GM21390 (cell line): ENCODE results near the gene ELAVL3.
A peak's percentile ranks its signal among the peaks of the same experiment; 100 is the strongest.
"Not testable (repeated sequence)": the region's sequence is repeated elsewhere in the genome, so short reads cannot be mapped to it uniquely, and the experiment has no call there.

ENCODE experiments used
- ATAC-seq: cut with Tn5 transposase; IDR thresholded peaks from one replicate; pipeline ENCODE4 v1.9.1; 2021; ENCODE audit not compliant: unreplicated experiment

Gene ELAVL3

GRCh38 chr19:11486661-11487503 is 6.0 kb upstream of the ELAVL3 start:
- no peak for ATAC-seq

- ATAC-seq: no peak
Measured at GRCh38 chr19:11485245-11485837, 4.5 kb upstream of the ELAVL3 start.

- no peak for ATAC-seq
Measured at GRCh38 chr19:11483366-11484111, 2.7 kb upstream of the ELAVL3 start.

GRCh38 chr19:11482384-11483050 is 1.7 kb upstream of the ELAVL3 start:
- peak; percentile 52 for ATAC-seq

- ATAC-seq: peak; percentile 63
Measured at GRCh38 chr19:11481534-11482383, 913 bp upstream of the ELAVL3 start.

- no peak for ATAC-seq
Measured at GRCh38 chr19:11479898-11480714, 740 bp downstream of the ELAVL3 start.

- ATAC-seq: no peak
Measured at GRCh38 chr19:11479090-11479897, 1.6 kb downstream of the ELAVL3 start.

- no peak for ATAC-seq
Measured at GRCh38 chr19:11478167-11479089, 2.4 kb downstream of the ELAVL3 start.

- no peak for ATAC-seq
Measured at GRCh38 chr19:11475861-11476260, 5.0 kb downstream of the ELAVL3 start.

- not testable (repeated sequence) for ATAC-seq
Measured at GRCh38 chr19:11475343-11475742, 5.5 kb downstream of the ELAVL3 start.

GRCh38 chr19:11473725-11474124 is 7.1 kb downstream of the ELAVL3 start:
- ATAC-seq: no peak

GRCh38 chr19:11468266-11468845 is 12.5 kb downstream of the ELAVL3 start:
- not testable (repeated sequence) for ATAC-seq

GRCh38 chr19:11465600-11465999 is 15.2 kb downstream of the ELAVL3 start:
- ATAC-seq: no peak

GRCh38 chr19:11464333-11465265 is 16.2 kb downstream of the ELAVL3 start:
- ATAC-seq: no peak

GRCh38 chr19:11463391-11463790 is 17.5 kb downstream of the ELAVL3 start:
- ATAC-seq: no peak

- no peak for ATAC-seq
Measured at GRCh38 chr19:11461453-11461852, 19.4 kb downstream of the ELAVL3 start.
